Gastroesophageal sphincter (tissue), 4 donors: ENCODE measurements around the gene PFN4. TPM values are rescaled to one million over a fixed set of nuclear protein-coding genes. Genes with fewer than 3 reads are reported as not detected.

Experiments
- ATAC-seq: fragments of 150-250 bp; one replicate; pipeline ENCODE4 v1.9.1; 2016; ENCODE audit warnings: mild to moderate bottlenecking, moderate library complexity
- H3K27ac ChIP-seq, 4 donors: fragments of 200-600 bp; sonication (generic) in 3 of 4; 1 replicate in 3 of 4; 2 replicates in 1 of 4; pipeline ENCODE4 v1.5.1; 2016 to 2019
- H3K27me3 ChIP-seq: fragments of 200-600 bp; sonication (generic); one replicate; pipeline ENCODE4 v1.5.1; 2019
- H3K36me3 ChIP-seq, 2 donors: fragments of 200-600 bp; sonication (generic); one replicate each; pipeline ENCODE4 v1.5.1; 2019; ENCODE audit warnings: control low read depth in 1 of 2
- H3K4me1 ChIP-seq, 3 donors: fragments of 200-600 bp; sonication (generic); 1 replicate in 2 of 3; 2 replicates in 1 of 3; pipeline ENCODE4 v1.5.1; 2016 to 2019; ENCODE audit warnings: control low read depth in 2 of 3
- H3K4me3 ChIP-seq, 2 donors: fragments of 200-600 bp; sonication (generic); one replicate each; pipeline ENCODE4 v1.5.1; 2019; ENCODE audit warnings: mild to moderate bottlenecking in 1 of 2, moderate library complexity in 1 of 2
- H3K9me3 ChIP-seq, 3 donors: fragments of 200-600 bp; sonication (generic); one replicate each; pipeline ENCODE4 v1.5.1; 2017 to 2019; ENCODE audit warnings: control low read depth in 2 of 3
- EP300 ChIP-seq: sonication (generic); formaldehyde crosslinking; IDR thresholded peaks from one replicate; pipeline ENCODE4 v1.6.1; 2017; ENCODE audit warnings: antibody characterized with exemption, mild to moderate bottlenecking
- POLR2A ChIP-seq, 2 donors: fragments of 450-650 bp; IDR thresholded peaks; one replicate each; pipeline ENCODE4 v1.6.1; 2017; ENCODE audit warnings: antibody characterized with exemption in 2 of 2, mild to moderate bottlenecking in 2 of 2, moderate library complexity in 1 of 2
- POLR2AphosphoS5 ChIP-seq: sonication (generic); formaldehyde crosslinking; IDR thresholded peaks from one replicate; pipeline ENCODE4 v1.6.1; 2017; ENCODE audit warnings: antibody characterized with exemption
- WGBS, 2 donors: methylation state at CpG; one replicate each; pipeline ENCODE4 v1.1.5; 2018; ENCODE audit warnings: low coverage in 1 of 2; 5-methylcytosine and 5-hydroxymethylcytosine counted together
- total RNA-seq, 4 donors: library from RNA; depleted of rRNA; stranded (reverse); fragments of >200 nt; gene quantifications; one replicate each; pipeline ENCODE4 v1.1.0, GENCODE V29; 2016
- TF ChIP-seq, protein P1 (sequence below), 4 experiments: fragments of 200-600 bp in 2 of 4; fragments of 450-650 bp in 2 of 4; sonication (generic) in 1 of 4; IDR thresholded peaks; one replicate each; pipeline ENCODE4 v1.5.1; 2017 to 2019; ENCODE audit warnings: antibody characterized with exemption in 4 of 4, mild to moderate bottlenecking in 2 of 4, moderate library complexity in 2 of 4

The PFN4 gene
- total RNA-seq, 4 donors from 2014 or later, result 0.94 TPM; not detected in 3

DNA sequence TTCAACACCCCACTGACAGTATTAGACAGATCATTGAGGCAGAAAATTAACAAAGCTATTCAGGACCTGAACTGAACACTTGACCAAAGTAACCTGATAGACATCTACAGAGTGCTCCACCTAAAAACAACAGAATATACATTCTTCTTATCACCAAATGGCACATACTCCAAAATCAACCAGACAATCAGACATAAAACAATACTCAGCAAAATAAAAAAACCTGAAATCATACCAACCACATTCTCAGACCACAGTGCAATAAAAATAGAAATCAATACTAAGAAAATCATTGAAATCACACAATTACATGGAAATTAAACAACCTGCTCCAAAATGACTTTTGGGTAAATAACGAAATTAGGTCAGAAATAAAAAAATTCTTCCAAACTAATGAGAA, 15.8 kb downstream of the PFN4 start:
- WGBS, 2 donors, result 88 to 100% methylated on average over 1 of the region's 1 CpG
- ATAC-seq, result no peak
- Histone ChIP-seq H3K36me3 (peaks cover 0 to 28% of the 10 kb centered on the region in 2 donors), H3K27ac (no peak overlapping the region), H3K9me3 (no peaks in the 10 kb centered on the region), H3K4me3 (no peak overlapping the region), H3K27me3 (no peaks in the 10 kb centered on the region), H3K4me1 (peaks cover 0 to 9% (median 0%) of the 10 kb centered on the region in 3 donors)
- TF ChIP-seq, protein P1, sequence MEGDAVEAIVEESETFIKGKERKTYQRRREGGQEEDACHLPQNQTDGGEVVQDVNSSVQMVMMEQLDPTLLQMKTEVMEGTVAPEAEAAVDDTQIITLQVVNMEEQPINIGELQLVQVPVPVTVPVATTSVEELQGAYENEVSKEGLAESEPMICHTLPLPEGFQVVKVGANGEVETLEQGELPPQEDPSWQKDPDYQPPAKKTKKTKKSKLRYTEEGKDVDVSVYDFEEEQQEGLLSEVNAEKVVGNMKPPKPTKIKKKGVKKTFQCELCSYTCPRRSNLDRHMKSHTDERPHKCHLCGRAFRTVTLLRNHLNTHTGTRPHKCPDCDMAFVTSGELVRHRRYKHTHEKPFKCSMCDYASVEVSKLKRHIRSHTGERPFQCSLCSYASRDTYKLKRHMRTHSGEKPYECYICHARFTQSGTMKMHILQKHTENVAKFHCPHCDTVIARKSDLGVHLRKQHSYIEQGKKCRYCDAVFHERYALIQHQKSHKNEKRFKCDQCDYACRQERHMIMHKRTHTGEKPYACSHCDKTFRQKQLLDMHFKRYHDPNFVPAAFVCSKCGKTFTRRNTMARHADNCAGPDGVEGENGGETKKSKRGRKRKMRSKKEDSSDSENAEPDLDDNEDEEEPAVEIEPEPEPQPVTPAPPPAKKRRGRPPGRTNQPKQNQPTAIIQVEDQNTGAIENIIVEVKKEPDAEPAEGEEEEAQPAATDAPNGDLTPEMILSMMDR (IDR thresholded peaks at IDR 0.05), result no peak
- TF ChIP-seq POLR2AphosphoS5 (no peak), EP300 (no peak), POLR2A (IDR thresholded peaks at IDR 0.05) (no peak)

DNA sequence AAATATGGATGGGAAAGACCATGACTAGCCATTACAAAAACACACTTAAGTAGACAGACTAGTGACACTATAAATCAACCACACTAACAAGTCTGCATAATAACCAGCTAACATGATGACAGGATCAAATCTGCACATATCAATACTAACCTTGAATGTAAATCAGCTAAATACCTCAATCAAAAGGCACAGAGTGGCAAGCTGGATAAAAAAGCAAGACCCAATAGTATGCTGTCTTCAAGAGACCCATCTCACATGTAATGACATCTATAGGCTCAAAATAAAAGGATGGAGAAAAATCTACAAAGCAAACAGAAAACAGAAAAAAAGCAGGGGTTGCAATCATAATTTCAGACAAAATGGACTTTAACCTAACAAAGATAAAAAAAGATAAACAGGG, 16.3 kb downstream of the PFN4 start:
- no peaks in the 10 kb centered on the region for H3K27me3 ChIP-seq
- peaks cover 0 to 29% of the 10 kb centered on the region in 2 donors for H3K36me3 ChIP-seq
- no peak overlapping the region for H3K27ac ChIP-seq
- no peak for ATAC-seq
- peaks cover 0 to 9% (median 0%) of the 10 kb centered on the region in 3 donors for H3K4me1 ChIP-seq
- no peaks in the 10 kb centered on the region for H3K9me3 ChIP-seq
- TF ChIP-seq POLR2AphosphoS5 (no peak), EP300 (no peak), POLR2A (IDR thresholded peaks at IDR 0.05) (no peak)
- TF ChIP-seq, protein P1 (IDR thresholded peaks at IDR 0.05), result no peak
- no peak overlapping the region for H3K4me3 ChIP-seq

DNA sequence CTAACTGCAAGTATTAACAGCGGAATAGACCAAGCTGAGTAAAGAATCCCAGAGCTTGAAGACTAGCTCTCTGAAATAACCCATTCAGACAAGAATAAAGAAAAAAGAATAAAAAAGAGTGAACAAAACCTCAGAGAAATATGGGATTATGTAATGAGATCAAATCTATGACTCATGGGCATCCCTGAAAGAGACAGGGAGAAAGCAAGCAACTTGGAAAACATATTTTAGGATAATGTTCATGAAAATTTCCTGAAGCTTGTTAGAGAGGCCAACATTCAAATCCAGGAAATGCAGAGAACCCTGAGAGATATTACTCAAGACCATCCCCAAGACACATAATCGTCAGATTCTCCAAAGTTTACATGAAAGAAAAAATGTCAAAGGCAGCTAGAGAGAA, 17.3 kb downstream of the PFN4 start:
- H3K4me1 ChIP-seq, result peaks cover 0 to 9% (median 0%) of the 10 kb centered on the region in 3 donors
- no peaks in the 10 kb centered on the region for H3K9me3 ChIP-seq
- no peak overlapping the region for H3K27ac ChIP-seq
- 43 to 46% methylated on average over 2 of the region's 2 CpGs for WGBS, 2 donors
- H3K4me3 ChIP-seq, result no peak overlapping the region
- no peak for ATAC-seq
- H3K36me3 ChIP-seq, result peaks cover 0 to 29% of the 10 kb centered on the region in 2 donors
- TF ChIP-seq POLR2A (IDR thresholded peaks at IDR 0.05) (no peak), POLR2AphosphoS5 (no peak), EP300 (no peak)
- TF ChIP-seq, protein P1 (IDR thresholded peaks at IDR 0.05), result no peak
- no peaks in the 10 kb centered on the region for H3K27me3 ChIP-seq

DNA sequence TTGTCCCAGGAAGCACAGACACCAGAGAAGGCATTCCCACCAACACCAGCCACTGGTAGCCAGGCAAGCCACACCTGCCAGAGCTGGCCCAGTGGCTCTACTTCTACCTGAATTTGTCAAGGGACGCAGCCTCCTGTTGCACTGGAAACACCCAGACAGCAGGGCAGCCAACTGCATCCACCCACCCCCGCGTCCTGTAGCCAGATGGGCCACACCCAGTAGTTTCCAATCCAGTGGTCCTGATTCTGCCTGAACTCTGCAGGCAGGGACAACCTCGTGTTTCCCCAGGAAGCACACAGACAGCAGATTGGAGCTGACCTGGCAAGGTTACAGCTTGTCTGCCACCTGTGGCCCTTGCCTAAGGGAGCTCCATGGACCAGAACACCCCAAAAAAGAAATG, 18.2 kb downstream of the PFN4 start:
- Histone ChIP-seq H3K9me3 (no peaks in the 10 kb centered on the region), H3K4me1 (peaks cover 0 to 9% (median 0%) of the 10 kb centered on the region in 3 donors), H3K36me3 (peaks cover 0 to 29% of the 10 kb centered on the region in 2 donors), H3K27me3 (no peaks in the 10 kb centered on the region), H3K27ac (no peak overlapping the region), H3K4me3 (no peak overlapping the region)
- ATAC-seq, result no peak
- no CpG with 5 or more reads among the region's 4 CpGs for WGBS, 2 donors
- TF ChIP-seq POLR2AphosphoS5, result no peak
- no peak for TF ChIP-seq POLR2A (IDR thresholded peaks at IDR 0.05)
- TF ChIP-seq, protein P1 (IDR thresholded peaks at IDR 0.05), result no peak
- no peak for TF ChIP-seq EP300

DNA sequence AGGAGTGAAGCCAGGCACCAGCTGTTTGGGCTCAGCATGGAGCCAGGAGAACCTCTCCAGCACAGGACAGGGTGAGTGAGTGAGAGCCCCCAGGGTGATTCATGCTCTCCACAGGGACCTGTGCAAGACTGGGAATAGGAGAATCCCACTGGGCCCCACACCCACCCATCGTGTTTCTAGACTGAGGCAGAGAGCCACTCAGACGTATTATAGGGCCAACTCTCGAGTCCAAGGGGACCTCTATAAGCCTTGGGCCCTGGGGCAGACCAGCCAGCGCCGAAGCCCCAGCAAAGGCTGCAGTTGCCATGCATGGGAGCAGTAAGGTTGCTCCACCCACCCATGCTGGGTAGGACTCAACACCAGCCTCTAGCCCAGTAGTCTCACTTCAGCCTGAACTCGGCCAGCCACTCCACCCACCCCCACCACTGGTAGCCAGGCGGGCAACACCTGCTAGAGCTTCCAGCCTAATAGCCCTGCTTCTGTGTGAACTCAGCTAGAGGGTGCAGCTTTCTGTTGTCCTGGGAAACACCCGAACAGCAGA, 19.0 kb downstream of the PFN4 start:
- Histone ChIP-seq H3K27ac (no peak overlapping the region), H3K9me3 (no peaks in the 10 kb centered on the region), H3K4me3 (no peak overlapping the region), H3K36me3 (peaks cover 0 to 29% of the 10 kb centered on the region in 2 donors), H3K27me3 (no peaks in the 10 kb centered on the region), H3K4me1 (peaks cover 0 to 9% (median 0%) of the 10 kb centered on the region in 3 donors)
- ATAC-seq, result no peak
- TF ChIP-seq POLR2A (IDR thresholded peaks at IDR 0.05) (no peak), POLR2AphosphoS5 (no peak), EP300 (no peak)
- TF ChIP-seq, protein P1 (IDR thresholded peaks at IDR 0.05), result no peak
- 80% methylated on average over 1 of the region's 8 CpGs; no CpG with 5 or more reads in 1 of the 2 donors for WGBS, 2 donors
